Dendritic cell treated with granulocyte-macrophage colony-stimulating factor and Interleukin-4, amounts not matched to agents 40 ng/mL and 50 ng/mL, for 4 days (primary cell): ENCODE measurements around the gene ABCC1.

Source experiments
- H3K27ac Mint-ChIP-seq: one replicate; pipeline ENCODE4 v1.8.0; 2022; ENCODE audit warnings: mild to moderate bottlenecking, mixed read lengths
- H3K27me3 Mint-ChIP-seq: one replicate; pipeline ENCODE4 v1.8.0; 2022; ENCODE audit warnings: mild to moderate bottlenecking, mixed read lengths
- H3K36me3 Mint-ChIP-seq: one replicate; pipeline ENCODE4 v1.8.0; 2022; ENCODE audit warnings: low read depth, mixed read lengths
- H3K4me1 Mint-ChIP-seq: one replicate; pipeline ENCODE4 v1.8.0; 2022; ENCODE audit warnings: low read depth, mixed read lengths
- H3K4me3 Mint-ChIP-seq: one replicate; pipeline ENCODE4 v1.8.0; 2022; ENCODE audit warnings: mild to moderate bottlenecking, moderate library complexity, mixed read lengths
- H3K9me3 Mint-ChIP-seq: one replicate; pipeline ENCODE4 v1.8.0; 2022; ENCODE audit warnings: mixed read lengths
- intact Hi-C: fragments of 100-400 bp; cut with micrococcal nuclease; formaldehyde crosslinking; loops from one replicate; pipeline ENCODE4 v1.15.0; 2022

Gene ABCC1

GRCh38 chr16:16018705-16019104 lies 69.3 kb downstream of the ABCC1 start:
- Mint-ChIP-seq H3K4me1 (peaks cover 35% of the 10 kb centered on the region), H3K27me3 (no peaks in the 10 kb centered on the region), H3K27ac (no peak overlapping the region), H3K4me3 (no peak overlapping the region), H3K9me3 (no peaks in the 10 kb centered on the region), H3K36me3 (peaks cover 100% of the 10 kb centered on the region)
- intact Hi-C loops = no loop called here

- Mint-ChIP-seq H3K4me1 (peaks cover 41% of the 10 kb centered on the region), H3K9me3 (no peaks in the 10 kb centered on the region), H3K4me3 (no peak overlapping the region), H3K27me3 (no peaks in the 10 kb centered on the region), H3K27ac (no peak overlapping the region), H3K36me3 (peaks cover 100% of the 10 kb centered on the region)
- intact Hi-C loops = no loop called here
Observed at GRCh38 chr16:16019488-16019887, 70.1 kb downstream of the ABCC1 start.

GRCh38 chr16:16020291-16020690 lies 70.9 kb downstream of the ABCC1 start:
- Mint-ChIP-seq H3K4me1 (peaks cover 49% of the 10 kb centered on the region), H3K27me3 (no peaks in the 10 kb centered on the region), H3K36me3 (peaks cover 100% of the 10 kb centered on the region), H3K4me3 (no peak overlapping the region), H3K9me3 (no peaks in the 10 kb centered on the region), H3K27ac (no peak overlapping the region)
- intact Hi-C loops = loop anchor here (10.0 kb wide), 1 partner anchor 135 kb away; the partner anchor contains the start of gene CEP20

- Mint-ChIP-seq H3K4me3 (no peak overlapping the region), H3K36me3 (peaks cover 96% of the 10 kb centered on the region), H3K27me3 (no peaks in the 10 kb centered on the region), H3K9me3 (no peaks in the 10 kb centered on the region), H3K27ac (no peak overlapping the region), H3K4me1 (peaks cover 50% of the 10 kb centered on the region)
- intact Hi-C loops = loop anchor here (10.0 kb wide), 1 partner anchor 136 kb away; the partner anchor contains the start of gene CEP20
Observed at GRCh38 chr16:16021020-16021419, 71.6 kb downstream of the ABCC1 start.

- Mint-ChIP-seq H3K27ac (no peak overlapping the region), H3K36me3 (peaks cover 96% of the 10 kb centered on the region), H3K4me1 (peaks cover 50% of the 10 kb centered on the region), H3K9me3 (no peaks in the 10 kb centered on the region), H3K27me3 (no peaks in the 10 kb centered on the region), H3K4me3 (no peak overlapping the region)
- intact Hi-C loops = loop anchor here (10.0 kb wide), 1 partner anchor 137 kb away; the partner anchor contains the start of gene CEP20
Observed at GRCh38 chr16:16021646-16021987, 72.2 kb downstream of the ABCC1 start.

GRCh38 chr16:16021988-16022682 lies 72.7 kb downstream of the ABCC1 start:
- intact Hi-C loops = loop anchor here (10.0 kb wide), 1 partner anchor 137 kb away; the partner anchor contains the start of gene CEP20
- Mint-ChIP-seq H3K27ac (no peak overlapping the region), H3K27me3 (no peaks in the 10 kb centered on the region), H3K4me1 (peaks cover 50% of the 10 kb centered on the region), H3K4me3 (no peak overlapping the region), H3K36me3 (peaks cover 95% of the 10 kb centered on the region), H3K9me3 (no peaks in the 10 kb centered on the region)

GRCh38 chr16:16022683-16023064 lies 73.3 kb downstream of the ABCC1 start:
- Mint-ChIP-seq H3K36me3 (peaks cover 92% of the 10 kb centered on the region), H3K4me3 (no peak overlapping the region), H3K9me3 (no peaks in the 10 kb centered on the region), H3K4me1 (peaks cover 50% of the 10 kb centered on the region), H3K27me3 (no peaks in the 10 kb centered on the region), H3K27ac (no peak overlapping the region)
- intact Hi-C loops = loop anchor here (10.0 kb wide), 1 partner anchor 138 kb away; the partner anchor contains the start of gene CEP20

GRCh38 chr16:16025214-16025968 lies 76.0 kb downstream of the ABCC1 start:
- intact Hi-C loops = loop anchor here (10.0 kb wide), 1 partner anchor 141 kb away; the partner anchor contains the start of gene CEP20
- Mint-ChIP-seq H3K27me3 (no peaks in the 10 kb centered on the region), H3K36me3 (peaks cover 90% of the 10 kb centered on the region), H3K27ac (no peak overlapping the region), H3K9me3 (no peaks in the 10 kb centered on the region), H3K4me3 (no peak overlapping the region), H3K4me1 (peaks cover 41% of the 10 kb centered on the region)

- Mint-ChIP-seq H3K27ac (no peak overlapping the region), H3K36me3 (peaks cover 90% of the 10 kb centered on the region), H3K27me3 (no peaks in the 10 kb centered on the region), H3K4me1 (peaks cover 27% of the 10 kb centered on the region), H3K9me3 (no peaks in the 10 kb centered on the region), H3K4me3 (no peak overlapping the region)
- intact Hi-C loops = loop anchor here (10.0 kb wide), 1 partner anchor 143 kb away; the partner anchor contains the start of gene CEP20
Observed at GRCh38 chr16:16027728-16028310, 78.4 kb downstream of the ABCC1 start.

GRCh38 chr16:16028311-16028999 lies 79.0 kb downstream of the ABCC1 start:
- Mint-ChIP-seq H3K9me3 (no peaks in the 10 kb centered on the region), H3K4me3 (no peak overlapping the region), H3K27ac (no peak overlapping the region), H3K4me1 (peaks cover 29% of the 10 kb centered on the region), H3K27me3 (no peaks in the 10 kb centered on the region), H3K36me3 (peaks cover 90% of the 10 kb centered on the region)
- intact Hi-C loops = loop anchor here (10.0 kb wide), 1 partner anchor 144 kb away; the partner anchor contains the start of gene CEP20

GRCh38 chr16:16029431-16030011 lies 80.1 kb downstream of the ABCC1 start:
- Mint-ChIP-seq H3K27me3 (no peaks in the 10 kb centered on the region), H3K4me1 (peaks cover 20% of the 10 kb centered on the region), H3K9me3 (no peaks in the 10 kb centered on the region), H3K36me3 (peaks cover 90% of the 10 kb centered on the region), H3K27ac (no peak overlapping the region), H3K4me3 (no peak overlapping the region)
- intact Hi-C loops = loop anchor here (10.0 kb wide), 1 partner anchor 145 kb away; the partner anchor contains the start of gene CEP20

- Mint-ChIP-seq H3K27me3 (no peaks in the 10 kb centered on the region), H3K36me3 (peaks cover 89% of the 10 kb centered on the region), H3K27ac (no peak overlapping the region), H3K9me3 (no peaks in the 10 kb centered on the region), H3K4me3 (no peak overlapping the region), H3K4me1 (peaks cover 11% of the 10 kb centered on the region)
- intact Hi-C loops = no loop called here
Observed at GRCh38 chr16:16030449-16030848, 81.0 kb downstream of the ABCC1 start.

- intact Hi-C loops = no loop called here
- peaks cover 11% of the 10 kb centered on the region for H3K4me1 Mint-ChIP-seq
- peaks cover 92% of the 10 kb centered on the region for H3K36me3 Mint-ChIP-seq
- H3K9me3 Mint-ChIP-seq = no peaks in the 10 kb centered on the region
- no peak overlapping the region for H3K4me3 Mint-ChIP-seq
- no peaks in the 10 kb centered on the region for H3K27me3 Mint-ChIP-seq
- H3K27ac Mint-ChIP-seq = no peak overlapping the region
Observed at GRCh38 chr16:16031401-16031800, 82.0 kb downstream of the ABCC1 start.
